NT2/D1 (cell line): ENCODE data around the gene PRICKLE2.

Source experiments
- DNase-seq: peaks from one replicate; pipeline ENCODE4 v3.0.0-alpha.2; 2011; ENCODE audit warnings: low read depth, low spot score
- H3K27me3 ChIP-seq: 2 replicates; pipeline ENCODE4 v1.6.0; 2011; ENCODE audit warnings: mild to moderate bottlenecking; ENCODE audit not compliant: insufficient read length, insufficient read depth
- H3K36me3 ChIP-seq: 2 replicates; pipeline ENCODE4 v1.6.1; 2011; ENCODE audit warnings: mild to moderate bottlenecking, low read length, mixed read lengths; ENCODE audit not compliant: insufficient read depth, insufficient read length
- H3K4me1 ChIP-seq: 2 replicates; pipeline ENCODE4 v1.5.1; 2011; ENCODE audit not compliant: insufficient read depth, insufficient read length
- H3K4me3 ChIP-seq: 2 replicates; pipeline ENCODE4 v1.5.1; 2011; ENCODE audit warnings: low read depth; ENCODE audit not compliant: insufficient read length
- H3K9ac ChIP-seq: 2 replicates; pipeline ENCODE4 v1.6.0; 2011; ENCODE audit warnings: low read depth; ENCODE audit not compliant: insufficient read length
- H3K9me3 ChIP-seq: 2 replicates; pipeline ENCODE4 v1.5.1; 2011; ENCODE audit warnings: mild to moderate bottlenecking, low read length; ENCODE audit not compliant: insufficient read depth
- SUZ12 ChIP-seq: IDR thresholded peaks from 2 replicates; pipeline ENCODE4 v1.6.1; 2011; ENCODE audit not compliant: insufficient read length, insufficient read depth; ENCODE audit errors: extremely low read depth
- YY1 ChIP-seq: IDR thresholded peaks from 2 replicates; pipeline ENCODE4 v1.6.1; 2011; ENCODE audit not compliant: insufficient read length, insufficient read depth
- ZNF274 ChIP-seq: IDR thresholded peaks from 2 replicates; pipeline ENCODE4 v1.6.1; 2011; ENCODE audit warnings: mild to moderate bottlenecking, low read depth, low read length

Gene PRICKLE2

GRCh38 chr3:64055076-64055475 lies 170.2 kb downstream of the PRICKLE2 start:
- H3K4me3 ChIP-seq: no peak overlapping the region
- TF ChIP-seq SUZ12 (no peak), ZNF274 (no peak), YY1 (no peak)
- no peak overlapping the region for H3K9ac ChIP-seq
- no peak for DNase-seq
- H3K36me3 ChIP-seq: no peaks in the 10 kb centered on the region
- H3K27me3 ChIP-seq: no peaks in the 10 kb centered on the region
- H3K9me3 ChIP-seq: no peaks in the 10 kb centered on the region
- no peaks in the 10 kb centered on the region for H3K4me1 ChIP-seq

GRCh38 chr3:64054488-64054887 lies 170.8 kb downstream of the PRICKLE2 start:
- Histone ChIP-seq H3K9ac (no peak overlapping the region), H3K27me3 (no peaks in the 10 kb centered on the region), H3K9me3 (no peaks in the 10 kb centered on the region), H3K4me1 (no peaks in the 10 kb centered on the region), H3K4me3 (no peak overlapping the region), H3K36me3 (no peaks in the 10 kb centered on the region)
- DNase-seq: no peak
- TF ChIP-seq SUZ12: no peak
- no peak for TF ChIP-seq YY1
- TF ChIP-seq ZNF274: no peak

GRCh38 chr3:64053581-64053980 lies 171.7 kb downstream of the PRICKLE2 start:
- no peaks in the 10 kb centered on the region for H3K27me3 ChIP-seq
- TF ChIP-seq YY1 (no peak), ZNF274 (no peak), SUZ12 (no peak)
- no peak for DNase-seq
- H3K36me3 ChIP-seq: no peaks in the 10 kb centered on the region
- H3K4me1 ChIP-seq: no peaks in the 10 kb centered on the region
- H3K4me3 ChIP-seq: no peak overlapping the region
- no peak overlapping the region for H3K9ac ChIP-seq
- no peaks in the 10 kb centered on the region for H3K9me3 ChIP-seq

- Histone ChIP-seq H3K36me3 (no peaks in the 10 kb centered on the region), H3K9ac (no peak overlapping the region), H3K9me3 (no peaks in the 10 kb centered on the region), H3K27me3 (no peaks in the 10 kb centered on the region), H3K4me3 (no peak overlapping the region), H3K4me1 (no peaks in the 10 kb centered on the region)
- TF ChIP-seq ZNF274 (no peak), YY1 (no peak), SUZ12 (no peak)
- DNase-seq: no peak
Observed at GRCh38 chr3:64053117-64053516, 172.1 kb downstream of the PRICKLE2 start.

- no peaks in the 10 kb centered on the region for H3K9me3 ChIP-seq
- no peak for TF ChIP-seq YY1
- no peak for TF ChIP-seq ZNF274
- TF ChIP-seq SUZ12: no peak
- H3K36me3 ChIP-seq: no peaks in the 10 kb centered on the region
- no peaks in the 10 kb centered on the region for H3K27me3 ChIP-seq
- peak; percentile 83 for DNase-seq
- H3K4me1 ChIP-seq: no peaks in the 10 kb centered on the region
- no peak overlapping the region for H3K4me3 ChIP-seq
- H3K9ac ChIP-seq: no peak overlapping the region
Observed at GRCh38 chr3:64049832-64050231, 175.4 kb downstream of the PRICKLE2 start.

- TF ChIP-seq ZNF274 (no peak), SUZ12 (no peak), YY1 (no peak)
- Histone ChIP-seq H3K4me1 (no peaks in the 10 kb centered on the region), H3K9ac (no peak overlapping the region), H3K36me3 (no peaks in the 10 kb centered on the region), H3K27me3 (no peaks in the 10 kb centered on the region), H3K4me3 (no peak overlapping the region), H3K9me3 (no peaks in the 10 kb centered on the region)
- no peak for DNase-seq
Observed at GRCh38 chr3:64049136-64049535, 176.1 kb downstream of the PRICKLE2 start.

- H3K4me3 ChIP-seq: no peak overlapping the region
- no peaks in the 10 kb centered on the region for H3K36me3 ChIP-seq
- H3K27me3 ChIP-seq: no peaks in the 10 kb centered on the region
- no peak overlapping the region for H3K9ac ChIP-seq
- no peaks in the 10 kb centered on the region for H3K9me3 ChIP-seq
- no peak for TF ChIP-seq YY1
- no peak for TF ChIP-seq ZNF274
- TF ChIP-seq SUZ12: no peak
- no peaks in the 10 kb centered on the region for H3K4me1 ChIP-seq
- DNase-seq: no peak
Observed at GRCh38 chr3:64048631-64049061, 176.6 kb downstream of the PRICKLE2 start.
